ENCODE data around the gene ANKRD29.
A peak's percentile ranks its signal among the peaks of the same experiment; 100 is the strongest.
"Not testable (repeated sequence)": the region's sequence is repeated elsewhere in the genome, so short reads cannot be mapped to it uniquely, and the experiment has no call there.

Gene ANKRD29

DNA sequence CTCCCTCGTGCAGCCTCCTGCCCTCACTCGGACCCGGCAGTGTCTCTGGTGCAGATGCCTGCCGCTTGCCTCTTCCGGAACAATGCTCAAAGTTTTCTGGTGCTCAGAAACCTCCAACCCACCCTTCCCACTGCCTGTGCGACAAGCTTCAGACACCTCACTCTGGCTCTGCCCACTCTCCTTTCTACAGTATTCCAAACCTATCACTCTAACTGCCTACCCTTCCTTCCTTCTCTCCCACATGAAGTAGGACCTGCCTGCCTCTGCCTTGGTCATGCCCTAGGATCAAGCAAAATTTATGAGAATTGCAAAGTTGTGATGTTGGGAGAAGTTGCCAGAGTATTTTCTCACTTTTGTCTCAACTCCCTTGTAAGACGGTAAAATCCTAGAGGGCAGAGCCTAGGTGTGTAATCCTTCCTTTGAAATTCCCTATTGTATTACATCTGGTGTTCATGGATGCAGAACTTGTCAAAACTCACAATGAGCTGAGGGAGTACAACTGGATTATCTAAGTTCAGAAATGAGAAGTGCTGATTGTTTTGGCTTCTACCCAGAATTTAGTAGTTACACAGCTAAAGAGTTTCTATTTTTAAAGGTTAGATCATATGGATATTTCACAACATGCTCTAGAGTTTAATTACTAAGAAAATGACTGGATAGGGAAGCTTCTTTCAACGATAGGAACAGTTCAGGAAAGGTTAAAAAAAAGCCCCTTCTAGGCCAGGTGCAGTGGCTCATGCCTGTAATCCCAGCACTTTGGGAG is 83.6 kb downstream of the ANKRD29 start:
- no peak for DNase-seq

DNA sequence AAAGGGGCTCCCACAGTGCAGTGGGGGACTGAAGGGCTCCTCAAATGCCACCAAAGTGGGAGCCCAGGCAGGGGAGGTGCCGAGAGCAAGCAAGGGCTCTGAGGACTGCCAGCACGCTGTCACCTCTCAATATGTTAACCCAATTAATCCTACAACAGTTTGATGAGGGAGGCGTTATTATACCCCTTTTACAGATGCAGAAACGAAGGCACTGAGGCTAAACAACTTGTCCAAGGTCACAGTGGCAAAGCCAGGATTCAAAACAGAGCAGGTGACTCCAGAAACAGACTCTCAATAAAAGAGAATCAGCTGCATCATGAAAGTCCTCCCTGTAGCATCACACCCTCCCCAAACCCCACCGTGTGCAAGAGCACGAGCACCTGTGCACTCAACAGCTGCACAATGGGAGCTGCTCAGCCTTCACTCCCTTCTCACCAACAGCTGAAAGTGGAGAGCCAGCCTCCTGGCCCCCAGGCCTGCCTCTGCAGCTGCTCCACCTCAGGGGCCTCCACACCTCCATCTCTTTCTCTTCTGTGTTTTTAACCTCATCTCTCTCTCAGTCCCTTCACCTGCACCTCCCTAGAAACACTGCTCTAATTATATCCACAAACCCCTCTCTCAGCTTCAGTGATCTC is 84.5 kb downstream of the ANKRD29 start:
- no peak for DNase-seq

- not testable (repeated sequence) for DNase-seq
These were observed 85.2 kb downstream of the ANKRD29 start for GRCh38 chr18:23577521-23577920.

- DNase-seq = no peak
These were observed 87.4 kb downstream of the ANKRD29 start for GRCh38 chr18:23575309-23575651.

DNA sequence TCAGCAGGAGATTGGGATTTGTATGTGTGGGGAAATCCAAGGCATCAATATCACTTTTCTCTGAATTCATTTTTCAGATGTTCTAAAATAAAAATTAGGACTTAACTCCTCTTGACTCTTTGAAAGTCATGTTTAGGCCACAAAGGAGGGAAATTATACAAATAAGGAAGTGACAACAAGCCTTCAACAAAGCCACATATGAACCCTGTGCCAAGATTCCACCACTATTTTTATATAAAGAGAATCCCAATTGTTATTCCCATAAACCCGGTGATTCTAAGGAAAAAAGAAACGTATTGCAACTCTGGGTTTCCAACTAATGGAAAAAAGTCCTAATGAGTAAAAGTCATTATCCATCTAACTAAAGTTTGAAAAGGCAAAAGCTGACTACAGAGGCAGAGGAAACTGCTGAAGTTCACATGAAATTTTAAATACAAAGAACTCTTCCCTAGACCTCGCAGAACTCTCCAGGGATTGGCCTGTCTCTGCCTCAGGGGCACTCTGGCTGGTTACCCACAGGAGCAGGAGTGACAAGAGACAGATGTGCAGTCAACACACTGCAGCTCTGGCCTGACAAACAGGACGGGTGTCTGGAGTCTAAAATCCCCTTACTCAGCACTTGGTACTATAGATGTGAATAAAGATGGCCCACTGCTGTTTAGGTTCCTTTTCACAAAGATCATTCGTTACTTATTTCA is 88.0 kb downstream of the ANKRD29 start:
- no peak for DNase-seq

- DNase-seq = peak; percentile 28
These were observed 88.9 kb downstream of the ANKRD29 start for GRCh38 chr18:23573626-23574431.

- DNase-seq = no peak
These were observed 89.7 kb downstream of the ANKRD29 start for GRCh38 chr18:23573020-23573419.

DNA sequence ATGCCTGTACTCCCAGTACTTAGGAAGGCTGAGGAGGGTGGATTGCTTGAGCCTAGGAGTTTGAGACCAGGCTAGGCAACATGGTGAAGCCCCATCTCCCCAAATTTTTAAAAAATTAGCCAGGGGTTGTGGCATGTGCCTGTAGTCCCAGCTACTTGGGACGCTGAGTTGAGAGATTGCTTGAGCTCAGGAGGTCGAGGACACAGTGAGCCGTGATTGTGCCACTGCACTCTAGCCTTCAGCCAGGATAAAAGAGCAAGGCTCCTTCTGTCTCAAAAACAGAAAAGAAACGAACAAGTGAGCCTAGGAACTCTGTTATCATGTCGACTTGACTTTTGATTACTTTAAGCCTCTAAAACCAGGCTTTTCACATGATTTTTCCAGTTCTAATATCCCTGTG is 90.1 kb downstream of the ANKRD29 start:
- no peak for DNase-seq

DNA sequence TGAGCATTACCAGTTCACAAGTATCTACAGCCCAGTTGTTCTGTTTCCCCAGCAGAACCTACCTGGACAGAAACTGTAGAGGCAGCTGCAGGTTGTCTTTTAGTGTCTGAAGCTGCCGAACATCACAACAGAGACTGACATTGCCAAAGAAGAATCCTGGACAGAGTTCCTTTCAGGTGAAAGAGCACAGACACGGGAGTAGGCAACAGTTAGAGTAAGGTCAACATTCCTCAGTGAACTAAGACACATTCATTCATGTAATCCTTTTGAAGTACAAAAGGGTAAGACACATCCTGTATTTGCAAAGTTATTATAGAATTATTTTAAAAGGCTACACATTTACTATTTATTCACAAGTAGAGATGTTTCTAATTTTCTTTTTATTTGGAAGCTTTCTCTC is 90.7 kb downstream of the ANKRD29 start:
- no peak for DNase-seq

GRCh38 chr18:23570912-23571504 is 91.7 kb downstream of the ANKRD29 start:
- no peak for DNase-seq

- DNase-seq = no peak
These were observed 93.2 kb downstream of the ANKRD29 start for GRCh38 chr18:23569299-23570063.

- DNase-seq = no peak
These were observed 94.2 kb downstream of the ANKRD29 start for GRCh38 chr18:23568281-23569138.

GRCh38 chr18:23567671-23568070 is 95.0 kb downstream of the ANKRD29 start:
- no peak for DNase-seq

- no peak for DNase-seq
These were observed 96.7 kb downstream of the ANKRD29 start for GRCh38 chr18:23565916-23566547.

DNA sequence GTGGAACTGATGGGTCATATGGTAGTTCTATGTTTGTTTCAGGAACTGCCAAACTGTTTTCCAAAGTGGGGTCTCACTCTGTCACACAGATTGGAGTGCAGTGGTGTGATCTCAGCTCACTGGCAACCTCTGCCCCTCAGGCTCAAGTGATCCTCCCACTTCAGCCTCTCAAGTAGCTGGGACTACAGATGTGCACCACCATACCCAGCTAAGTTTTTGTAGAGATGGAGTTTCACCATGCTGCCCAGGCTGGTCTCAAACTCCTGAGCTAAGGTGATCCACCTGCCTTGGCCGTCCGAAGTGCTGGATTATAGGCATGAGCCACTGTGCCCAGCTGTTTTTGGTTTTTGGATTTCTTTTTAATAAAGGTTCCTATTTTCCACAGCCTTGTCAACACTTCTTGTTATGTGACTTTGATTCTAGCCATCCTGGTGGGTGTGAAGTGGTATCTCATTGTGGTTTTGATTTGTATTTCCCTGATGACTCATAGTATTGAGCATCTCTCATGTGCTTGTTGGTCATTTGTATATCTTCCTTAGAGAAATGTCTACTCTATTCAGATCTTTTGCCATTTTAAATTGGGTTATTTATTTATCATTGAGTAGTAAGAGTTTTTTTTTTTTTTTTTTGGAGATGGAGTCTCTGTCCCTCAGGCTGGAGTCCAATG is 99.2 kb downstream of the ANKRD29 start:
- no peak for DNase-seq

DNA sequence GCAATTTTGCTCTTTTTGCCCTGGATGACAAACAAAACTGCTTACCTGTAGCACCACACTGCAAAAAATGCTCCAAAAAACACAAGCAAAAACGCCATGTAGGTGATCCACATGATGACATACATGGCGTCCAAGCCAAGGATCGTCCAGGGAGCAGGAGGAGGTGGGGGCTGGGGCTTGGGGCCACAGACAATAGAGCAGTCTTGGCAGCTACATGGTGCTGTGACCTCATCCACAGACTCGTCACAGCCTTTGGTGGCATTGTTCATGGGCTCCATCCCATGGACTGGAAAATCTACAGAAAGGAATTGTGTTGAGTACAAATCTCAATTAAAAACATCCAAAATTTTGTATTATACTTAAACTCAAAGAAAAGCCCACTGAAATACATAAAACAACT is 102.5 kb downstream of the ANKRD29 start:
- DNase-seq = no peak

GRCh38 chr18:23557511-23557910 is 105.2 kb downstream of the ANKRD29 start:
- DNase-seq = not testable (repeated sequence)

- DNase-seq = no peak
These were observed 106.4 kb downstream of the ANKRD29 start for GRCh38 chr18:23556145-23556780.

DNA sequence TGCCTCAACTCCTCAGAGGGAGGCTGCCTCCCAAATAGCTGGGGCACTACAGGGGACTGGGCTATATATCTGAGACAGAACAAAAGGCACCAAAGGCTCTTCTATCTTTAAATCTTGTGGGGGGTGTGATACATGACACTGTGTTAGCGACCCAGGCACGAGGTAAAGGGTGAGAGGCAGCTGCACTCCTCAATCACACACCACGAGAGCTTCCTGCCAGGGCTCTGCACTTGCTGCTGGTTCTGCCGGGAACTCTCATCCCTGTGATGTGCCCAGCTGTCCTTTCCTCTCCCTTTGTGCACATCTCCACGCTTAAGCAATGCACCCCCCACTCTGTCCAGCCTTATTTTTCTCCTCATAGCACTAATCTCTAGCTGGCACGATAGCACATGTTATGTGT is 108.8 kb downstream of the ANKRD29 start:
- no peak for DNase-seq

Data from activated T-cell treated with anti-CD3 and anti-CD28 coated beads, Interleukin-2, amount 50 U/mL, for 1 hour (primary cell).